ENCODE measurements around the gene ZBTB22. TPM values are rescaled to one million over a fixed set of nuclear protein-coding genes. Genes with fewer than 3 reads are reported as not detected.
"Not testable (repeated sequence)": the region's sequence is repeated elsewhere in the genome, so short reads cannot be mapped to it uniquely, and the experiment has no call there.

The ZBTB22 gene
- total RNA-seq: 10 to 100 TPM in 1 of 2 donors, 1 to 10 TPM in 1; 6.9 to 20.0 TPM

GRCh38 chr6:33317669-33318425 lies at the start of gene ZBTB22:
ZBTB22 (minus strand) TSS chr6:33317744; CDS start chr6:33316916, 828 bp downstream.
- peaks cover 54% of the 10 kb centered on the region for H3K4me1 Mint-ChIP-seq
- H3K27ac Mint-ChIP-seq: peak within 1 kb of the TSS; percentile 90
- H3K27me3 Mint-ChIP-seq: no peaks in the 10 kb centered on the region
- H3K9me3 Mint-ChIP-seq: no peaks in the 10 kb centered on the region
- ATAC-seq (replicated peaks): peak; percentile 74
- peaks cover 70% of the 10 kb centered on the region for H3K36me3 Mint-ChIP-seq (ENCODE audit: low read depth)
- H3K4me3 Mint-ChIP-seq: peak within 1 kb of the TSS; percentile 96

- no peak for ATAC-seq (replicated peaks)
- no peaks in the 10 kb centered on the region for H3K36me3 Mint-ChIP-seq (ENCODE audit: low read depth)
- no peaks in the 10 kb centered on the region for H3K9me3 Mint-ChIP-seq
- H3K4me3 Mint-ChIP-seq: no peak overlapping the region
- no peaks in the 10 kb centered on the region for H3K4me1 Mint-ChIP-seq
- no peaks in the 10 kb centered on the region for H3K27me3 Mint-ChIP-seq
- H3K27ac Mint-ChIP-seq: no peak overlapping the region
Measured at GRCh38 chr6:33367009-33367714, 49.6 kb upstream of the ZBTB22 start.

- H3K27me3 Mint-ChIP-seq: not testable (repeated sequence)
Measured at GRCh38 chr6:33365206-33365971, 47.8 kb upstream of the ZBTB22 start.

GRCh38 chr6:33364475-33365205 lies 47.1 kb upstream of the ZBTB22 start:
- H3K27ac Mint-ChIP-seq; H3K9me3 Mint-ChIP-seq; H3K36me3 Mint-ChIP-seq (ENCODE audit: low read depth); H3K27me3 Mint-ChIP-seq; H3K4me3 Mint-ChIP-seq; H3K4me1 Mint-ChIP-seq: not testable (repeated sequence)
- peak; percentile 43 for ATAC-seq (replicated peaks)

More at GRCh38 chr6:33365206-33365971, 47.8 kb upstream of the ZBTB22 start:
- not testable (repeated sequence) for ATAC-seq (replicated peaks); H3K9me3 Mint-ChIP-seq; H3K4me1 Mint-ChIP-seq; H3K36me3 Mint-ChIP-seq (ENCODE audit: low read depth); H3K4me3 Mint-ChIP-seq; H3K27ac Mint-ChIP-seq

- not testable (repeated sequence) for H3K36me3 Mint-ChIP-seq (ENCODE audit: low read depth); H3K27ac Mint-ChIP-seq; ATAC-seq (replicated peaks); H3K9me3 Mint-ChIP-seq; H3K4me3 Mint-ChIP-seq; H3K27me3 Mint-ChIP-seq; H3K4me1 Mint-ChIP-seq
Measured at GRCh38 chr6:33363486-33363885, 45.9 kb upstream of the ZBTB22 start.

- Mint-ChIP-seq H3K27ac (no peak overlapping the region), H3K36me3 (ENCODE audit: low read depth) (no peaks in the 10 kb centered on the region), H3K9me3 (no peaks in the 10 kb centered on the region), H3K4me3 (no peak overlapping the region), H3K27me3 (no peaks in the 10 kb centered on the region), H3K4me1 (no peaks in the 10 kb centered on the region)
- no peak for ATAC-seq (replicated peaks)
Measured at GRCh38 chr6:33359331-33359730, 41.8 kb upstream of the ZBTB22 start.

GRCh38 chr6:33357160-33357871 lies 39.8 kb upstream of the ZBTB22 start:
- H3K36me3 Mint-ChIP-seq (ENCODE audit: low read depth); ATAC-seq (replicated peaks); H3K27ac Mint-ChIP-seq: not testable (repeated sequence)

GRCh38 chr6:33356295-33356694 lies 38.8 kb upstream of the ZBTB22 start:
- Mint-ChIP-seq H3K4me3 (no peak overlapping the region), H3K9me3 (no peaks in the 10 kb centered on the region), H3K36me3 (ENCODE audit: low read depth) (no peaks in the 10 kb centered on the region), H3K4me1 (no peaks in the 10 kb centered on the region), H3K27me3 (no peaks in the 10 kb centered on the region), H3K27ac (no peak overlapping the region)
- ATAC-seq (replicated peaks): no peak

More at GRCh38 chr6:33357160-33357871, 39.8 kb upstream of the ZBTB22 start:
- not testable (repeated sequence) for H3K4me3 Mint-ChIP-seq, H3K4me1 Mint-ChIP-seq, H3K9me3 Mint-ChIP-seq, H3K27me3 Mint-ChIP-seq

- H3K36me3 Mint-ChIP-seq (ENCODE audit: low read depth): not testable (repeated sequence)
Measured at GRCh38 chr6:33355860-33356259, 38.3 kb upstream of the ZBTB22 start.

GRCh38 chr6:33347816-33348215 lies 30.3 kb upstream of the ZBTB22 start:
- Mint-ChIP-seq H3K27ac (peak overlapping the region; percentile 2), H3K9me3 (no peaks in the 10 kb centered on the region), H3K27me3 (no peaks in the 10 kb centered on the region), H3K4me3 (no peak overlapping the region), H3K4me1 (peaks cover 8% of the 10 kb centered on the region), H3K36me3 (ENCODE audit: low read depth) (no peaks in the 10 kb centered on the region)
- ATAC-seq (replicated peaks): no peak

More at GRCh38 chr6:33355860-33356259, 38.3 kb upstream of the ZBTB22 start:
- not testable (repeated sequence) for ATAC-seq (replicated peaks); H3K4me1 Mint-ChIP-seq; H3K9me3 Mint-ChIP-seq; H3K27me3 Mint-ChIP-seq; H3K27ac Mint-ChIP-seq; H3K4me3 Mint-ChIP-seq

- H3K9me3 Mint-ChIP-seq; H3K4me1 Mint-ChIP-seq; H3K4me3 Mint-ChIP-seq; ATAC-seq (replicated peaks); H3K36me3 Mint-ChIP-seq (ENCODE audit: low read depth); H3K27me3 Mint-ChIP-seq: not testable (repeated sequence)
- peak overlapping the region; percentile 2 for H3K27ac Mint-ChIP-seq
Measured at GRCh38 chr6:33346972-33347371, 29.4 kb upstream of the ZBTB22 start.

- ATAC-seq (replicated peaks): peak; percentile 59
- Mint-ChIP-seq H3K4me3 (peak overlapping the region; percentile 83), H3K36me3 (ENCODE audit: low read depth) (no peaks in the 10 kb centered on the region), H3K9me3 (no peaks in the 10 kb centered on the region), H3K4me1 (peaks cover 8% of the 10 kb centered on the region), H3K27ac (peak overlapping the region; percentile 68), H3K27me3 (no peaks in the 10 kb centered on the region)
Measured at GRCh38 chr6:33344701-33345697, 27.5 kb upstream of the ZBTB22 start.

Data from activated T-helper 17 cell treated with anti-CD3 and anti-CD28 coated beads, Interleukin-2, amount 50 U/mL, for 72 hours (primary cell).